H9 (cell line): ENCODE data around the gene HK3. TPM values are rescaled to one million over a fixed set of nuclear protein-coding genes. Genes with fewer than 3 reads are reported as not detected.

ENCODE experiments used
- DNase-seq: peaks from one replicate; pipeline ENCODE4 v3.0.0-alpha.2; 2017
- H2AFZ ChIP-seq: one replicate; pipeline ENCODE4 v1.6.1; 2013; ENCODE audit warnings: mild to moderate bottlenecking, low read length, control low read depth, moderate library complexity
- H2AK5ac ChIP-seq: 2 replicates; pipeline ENCODE4 v1.6.1; 2013; ENCODE audit warnings: low read length, control low read depth, mixed read lengths; ENCODE audit not compliant: insufficient read length
- H2BK120ac ChIP-seq: one replicate; pipeline ENCODE4 v1.6.1; 2013; ENCODE audit warnings: low read depth, mild to moderate bottlenecking, low read length, control low read depth, inconsistent platforms; ENCODE audit not compliant: poor library complexity, severe bottlenecking
- H2BK12ac ChIP-seq: 2 replicates; pipeline ENCODE4 v1.6.1; 2013; ENCODE audit warnings: low read length, control low read depth, mixed read lengths, low read depth; ENCODE audit not compliant: insufficient read length
- H2BK15ac ChIP-seq: 2 replicates; pipeline ENCODE4 v1.6.1; 2013; ENCODE audit warnings: low read depth, low read length, control low read depth
- H2BK20ac ChIP-seq: one replicate; pipeline ENCODE4 v1.6.1; 2013; ENCODE audit warnings: low read depth, mild to moderate bottlenecking, low read length, control low read depth, inconsistent platforms; ENCODE audit not compliant: poor library complexity, severe bottlenecking
- H2BK5ac ChIP-seq: 2 replicates; pipeline ENCODE4 v1.6.1; 2013; ENCODE audit warnings: low read length, control low read depth, mixed read lengths; ENCODE audit not compliant: insufficient read length
- H3K14ac ChIP-seq: 2 replicates; pipeline ENCODE4 v1.6.1; 2013; ENCODE audit warnings: low read length, control low read depth; ENCODE audit not compliant: insufficient read depth
- H3K18ac ChIP-seq: 2 replicates; pipeline ENCODE4 v1.6.1; 2013; ENCODE audit warnings: low read depth, mild to moderate bottlenecking, mixed read lengths, low read length, control low read depth; ENCODE audit not compliant: insufficient read length
- H3K23ac ChIP-seq: 2 replicates; pipeline ENCODE4 v1.6.1; 2013; ENCODE audit warnings: low read length, control low read depth, mixed read lengths, low read depth; ENCODE audit not compliant: insufficient read length
- H3K23me2 ChIP-seq: 2 replicates; pipeline ENCODE4 v1.6.1; 2013; ENCODE audit warnings: low read depth, mild to moderate bottlenecking, mixed read lengths, low read length, control low read depth; ENCODE audit not compliant: insufficient read length, poor library complexity, severe bottlenecking
- H3K27ac ChIP-seq: 2 replicates; pipeline ENCODE4 v1.5.1; 2013; ENCODE audit warnings: low read length, control low read depth, mixed read lengths, low read depth; ENCODE audit not compliant: insufficient read length
- H3K27me3 ChIP-seq: 2 replicates; pipeline ENCODE4 v1.6.1; 2013; ENCODE audit warnings: low read length, control low read depth, inconsistent platforms; ENCODE audit not compliant: insufficient read depth
- H3K4ac ChIP-seq: 2 replicates; pipeline ENCODE4 v1.6.1; 2013; ENCODE audit warnings: low read depth, mild to moderate bottlenecking, control low read depth, inconsistent platforms, low read length, moderate library complexity
- H3K4me1 ChIP-seq: 2 replicates; pipeline ENCODE4 v1.6.1; 2013; ENCODE audit warnings: low read length, control low read depth, inconsistent platforms; ENCODE audit not compliant: insufficient read depth
- H3K4me2 ChIP-seq: 2 replicates; pipeline ENCODE4 v1.6.1; 2013; ENCODE audit warnings: low read length, control low read depth, mixed read lengths; ENCODE audit not compliant: insufficient read length, insufficient read depth
- H3K56ac ChIP-seq: 2 replicates; pipeline ENCODE4 v1.6.1; 2013; ENCODE audit warnings: low read depth, mild to moderate bottlenecking, mixed read lengths, low read length, control low read depth; ENCODE audit not compliant: insufficient read length
- H3K79me1 ChIP-seq: 2 replicates; pipeline ENCODE4 v1.6.1; 2013; ENCODE audit warnings: low read depth, mild to moderate bottlenecking, moderate library complexity, low read length, control low read depth, inconsistent platforms; ENCODE audit not compliant: insufficient read depth, poor library complexity, severe bottlenecking
- H3K79me2 ChIP-seq: 2 replicates; pipeline ENCODE4 v1.6.1; 2013; ENCODE audit warnings: low read length, control low read depth, inconsistent platforms; ENCODE audit not compliant: insufficient read depth
- H3K9ac ChIP-seq: 2 replicates; pipeline ENCODE4 v1.6.1; 2013; ENCODE audit warnings: low read length, control low read depth, mixed read lengths; ENCODE audit not compliant: insufficient read length; ENCODE audit errors: extremely low read depth
- H3K9me3 ChIP-seq: one replicate; pipeline ENCODE4 v1.6.1; 2013; ENCODE audit warnings: low read depth, low read length, inconsistent platforms; ENCODE audit not compliant: control insufficient read depth
- H3T11ph ChIP-seq: one replicate; pipeline ENCODE4 v1.6.1; 2013; ENCODE audit warnings: mild to moderate bottlenecking, low read length, control low read depth, inconsistent platforms
- H4K20me1 ChIP-seq: one replicate; pipeline ENCODE4 v1.6.1; 2013; ENCODE audit not compliant: control insufficient read depth, insufficient read length, insufficient read depth
- H4K5ac ChIP-seq: 2 replicates; pipeline ENCODE4 v1.6.1; 2013; ENCODE audit warnings: low read depth, mild to moderate bottlenecking, mixed read lengths, low read length, control low read depth; ENCODE audit not compliant: insufficient read length
- H4K8ac ChIP-seq: replicated peaks from 2 replicates; pipeline ENCODE4 v1.6.1; 2013; ENCODE audit warnings: low read length, control low read depth, mixed read lengths, low read depth; ENCODE audit not compliant: insufficient read length
- H4K91ac ChIP-seq: 2 replicates; pipeline ENCODE4 v1.6.1; 2013; ENCODE audit warnings: low read depth, mild to moderate bottlenecking, moderate library complexity, mixed read lengths, low read length, control low read depth; ENCODE audit not compliant: insufficient read length
- H3K27ac Mint-ChIP-seq, 3 experiments: 2 replicates in 2 of 3; 3 replicates in 1 of 3; pipeline ENCODE4 v1.8.0; 2020 to 2021; ENCODE audit warnings: mixed read lengths in 3 of 3, mild to moderate bottlenecking in 1 of 3, moderate library complexity in 1 of 3
- H3K27me3 Mint-ChIP-seq: 2 replicates; pipeline ENCODE4 v1.8.0; 2021; ENCODE audit warnings: low read depth, mild to moderate bottlenecking, moderate library complexity, mixed read lengths
- H3K36me3 Mint-ChIP-seq, 3 experiments: 2 replicates in 2 of 3; 3 replicates in 1 of 3; pipeline ENCODE4 v1.8.0; 2020 to 2021; ENCODE audit warnings: low read depth in 3 of 3, mixed read lengths in 3 of 3; ENCODE audit not compliant: insufficient read depth in 1 of 3
- H3K4me1 Mint-ChIP-seq, 2 experiments: 2 replicates each; pipeline ENCODE4 v1.8.0; 2020; ENCODE audit warnings: mixed read lengths in 2 of 2
- H3K4me3 Mint-ChIP-seq, 2 experiments: 2 replicates in 1 of 2; 3 replicates in 1 of 2; pipeline ENCODE4 v1.8.0; 2020 to 2021; ENCODE audit warnings: mild to moderate bottlenecking in 2 of 2, mixed read lengths in 2 of 2, moderate library complexity in 1 of 2
- H3K9me3 Mint-ChIP-seq, 2 experiments: 2 replicates in 1 of 2; 3 replicates in 1 of 2; pipeline ENCODE4 v1.8.0; 2020; ENCODE audit warnings: mild to moderate bottlenecking in 2 of 2, mixed read lengths in 2 of 2, moderate library complexity in 1 of 2
- CTCF ChIP-seq: fragments of 200-600 bp; sonication (generic); conservative IDR thresholded peaks from 3 replicates; pipeline ENCODE4 v1.8.0; 2021; ENCODE audit warnings: antibody characterized with exemption, mild to moderate bottlenecking
- WGBS: extraction: QIAGEN DNeasy Blood & Tissue Kit; methylation state at CpG from one replicate; pipeline ENCODE4 v1.1.7; 2013; ENCODE audit warnings: missing lambda C conversion rate, low lambda C conversion rate, mixed read lengths; ENCODE audit not compliant: insufficient read length; ENCODE audit errors: extremely low coverage; 5-methylcytosine and 5-hydroxymethylcytosine counted together
- total RNA-seq: library from RNA; stranded (reverse); gene quantifications from 2 replicates; pipeline ENCODE4 v1.2.1, GENCODE V29; 2021

The HK3 gene
- total RNA-seq, 1 experiment from 2014 or later, result not detected

- no peak overlapping the region for H4K5ac ChIP-seq
- H3K23ac ChIP-seq, result no peak overlapping the region
- H3K9ac ChIP-seq, result no peak overlapping the region
- Mint-ChIP-seq H3K27me3 (peaks cover 15% of the 10 kb centered on the region), H3K4me3 (no peak overlapping the region), H3K36me3 (no peaks in the 10 kb centered on the region), H3K9me3 (no peaks in the 10 kb centered on the region), H3K27ac (no peak overlapping the region), H3K4me1 (peaks cover 7 to 35% of the 10 kb centered on the region in 2 experiments)
- no peaks in the 10 kb centered on the region for H3K27me3 ChIP-seq
- H2AK5ac ChIP-seq, result no peak overlapping the region
- no peak overlapping the region for H4K91ac ChIP-seq
- H3K9me3 ChIP-seq, result no peaks in the 10 kb centered on the region
- H2BK15ac ChIP-seq, result no peak overlapping the region
- H3K4me1 ChIP-seq, result no peaks in the 10 kb centered on the region
- H2BK5ac ChIP-seq, result no peak overlapping the region
- no peaks in the 10 kb centered on the region for H3K23me2 ChIP-seq
- H3K79me1 ChIP-seq, result no peaks in the 10 kb centered on the region
- no peak overlapping the region for H3T11ph ChIP-seq
- no peak overlapping the region for H2BK12ac ChIP-seq
- no peak overlapping the region for H3K56ac ChIP-seq
- no peak overlapping the region for H4K8ac ChIP-seq
- no CpG with 5 or more reads among the region's 10 CpGs for WGBS
- H3K4me2 ChIP-seq, result no peak overlapping the region
- H3K4ac ChIP-seq, result no peak overlapping the region
- no peak overlapping the region for H2BK20ac ChIP-seq
- no peaks in the 10 kb centered on the region for H4K20me1 ChIP-seq
- no peak for TF ChIP-seq CTCF
- H2BK120ac ChIP-seq, result no peak overlapping the region
- no peak overlapping the region for H3K18ac ChIP-seq
- H3K27ac ChIP-seq, result no peak overlapping the region
- H3K14ac ChIP-seq, result no peak overlapping the region; the same call in 1 of the 2 replicates
- H3K79me2 ChIP-seq, result no peaks in the 10 kb centered on the region
- DNase-seq, result no peak
- H2AFZ ChIP-seq, result no peak overlapping the region
Measured at GRCh38 chr5:176844281-176844680, 54.9 kb downstream of the HK3 start.
